ENCODE results near the gene TMEM108. TPM values are rescaled to one million over a fixed set of nuclear protein-coding genes. Genes with fewer than 3 reads are reported as not detected.

The TMEM108 gene
- total and polyA plus RNA-seq, 2 donors (not counting 1 experiment from before 2014, with no cell fraction given) = 0.10 to 0.17 TPM

GRCh38 chr3:133401374-133402135 is 363.4 kb downstream of the TMEM108 start:
- DNase-seq (ENCODE audit: low read depth in 2 of 2) = peak; percentile 29 to 70
- Histone ChIP-seq H3K4me3 (replicated peaks in 1 of 4; ENCODE audit: control extremely low read depth in 1 of 4, insufficient read depth in 1 of 4, low read depth in 3 of 4, low read length in 4 of 4) (no peak overlapping the region), H2AFZ (ENCODE audit: low read length) (no peak overlapping the region), H3K9me3 (ENCODE audit: control insufficient read depth, insufficient read depth, low read depth, low read length) (no peaks in the 10 kb centered on the region), H3K36me3 (ENCODE audit: control insufficient read depth, insufficient read depth, low read length) (no peaks in the 10 kb centered on the region), H3K4me1 (ENCODE audit: control insufficient read depth, extremely low read depth, insufficient read depth, low read length) (no peaks in the 10 kb centered on the region), H3K9ac (ENCODE audit: insufficient read depth, low read length) (no peak overlapping the region), H3K27me3 (ENCODE audit: control insufficient read depth, insufficient read depth, low read length) (no peaks in the 10 kb centered on the region), H4K20me1 (ENCODE audit: control insufficient read depth, extremely low read depth, insufficient read depth, low read length) (no peaks in the 10 kb centered on the region), H3K4me2 (ENCODE audit: extremely low read depth, insufficient read depth, low read length) (no peak overlapping the region), H3K27ac (ENCODE audit: insufficient read depth, low read length) (no peak overlapping the region), H3K79me2 (ENCODE audit: control insufficient read depth, insufficient read depth, low read length) (no peaks in the 10 kb centered on the region)
- TF ChIP-seq CTCF (conservative IDR thresholded peaks at IDR 0.05 in 1 of 2, IDR thresholded peaks at IDR 0.05 in 1 of 2; ENCODE audit: low read depth in 1 of 2, low read length in 2 of 2) (no peak), EZH2 (IDR thresholded peaks at IDR 0.05; ENCODE audit: low read length, missing control alignments) (no peak)

GRCh38 chr3:133404920-133405319 is 366.7 kb downstream of the TMEM108 start:
- peaks cover 6% of the 10 kb centered on the region for H3K4me1 ChIP-seq (ENCODE audit: control insufficient read depth, extremely low read depth, insufficient read depth, low read length)
- no peak overlapping the region for H3K4me2 ChIP-seq (ENCODE audit: extremely low read depth, insufficient read depth, low read length)
- H2AFZ ChIP-seq (ENCODE audit: low read length) = no peak overlapping the region
- TF ChIP-seq CTCF (conservative IDR thresholded peaks at IDR 0.05 in 1 of 2, IDR thresholded peaks at IDR 0.05 in 1 of 2; ENCODE audit: low read depth in 1 of 2, low read length in 2 of 2) (no peak), EZH2 (IDR thresholded peaks at IDR 0.05; ENCODE audit: low read length, missing control alignments) (no peak)
- no peaks in the 10 kb centered on the region for H3K79me2 ChIP-seq (ENCODE audit: control insufficient read depth, insufficient read depth, low read length)
- no peak for DNase-seq (ENCODE audit: low read depth in 2 of 2)
- H3K36me3 ChIP-seq (ENCODE audit: control insufficient read depth, insufficient read depth, low read length) = no peaks in the 10 kb centered on the region
- no peak overlapping the region for H3K4me3 ChIP-seq (replicated peaks in 1 of 4; ENCODE audit: control extremely low read depth in 1 of 4, insufficient read depth in 1 of 4, low read depth in 3 of 4, low read length in 4 of 4)
- H3K27ac ChIP-seq (ENCODE audit: insufficient read depth, low read length) = no peak overlapping the region
- no peaks in the 10 kb centered on the region for H3K9me3 ChIP-seq (ENCODE audit: control insufficient read depth, insufficient read depth, low read depth, low read length)
- H3K27me3 ChIP-seq (ENCODE audit: control insufficient read depth, insufficient read depth, low read length) = no peaks in the 10 kb centered on the region
- no peak overlapping the region for H3K9ac ChIP-seq (ENCODE audit: insufficient read depth, low read length)
- no peaks in the 10 kb centered on the region for H4K20me1 ChIP-seq (ENCODE audit: control insufficient read depth, extremely low read depth, insufficient read depth, low read length)

- TF ChIP-seq EZH2 (IDR thresholded peaks at IDR 0.05; ENCODE audit: low read length, missing control alignments) = no peak
- TF ChIP-seq CTCF (conservative IDR thresholded peaks at IDR 0.05 in 1 of 2, IDR thresholded peaks at IDR 0.05 in 1 of 2; ENCODE audit: low read depth in 1 of 2, low read length in 2 of 2) = no peak
- H3K27me3 ChIP-seq (ENCODE audit: control insufficient read depth, insufficient read depth, low read length) = no peaks in the 10 kb centered on the region
- H3K9me3 ChIP-seq (ENCODE audit: control insufficient read depth, insufficient read depth, low read depth, low read length) = no peaks in the 10 kb centered on the region
- H3K27ac ChIP-seq (ENCODE audit: insufficient read depth, low read length) = no peak overlapping the region
- no peaks in the 10 kb centered on the region for H4K20me1 ChIP-seq (ENCODE audit: control insufficient read depth, extremely low read depth, insufficient read depth, low read length)
- no peak overlapping the region for H3K4me3 ChIP-seq (replicated peaks in 1 of 4; ENCODE audit: control extremely low read depth in 1 of 4, insufficient read depth in 1 of 4, low read depth in 3 of 4, low read length in 4 of 4)
- no peak overlapping the region for H2AFZ ChIP-seq (ENCODE audit: low read length)
- H3K4me2 ChIP-seq (ENCODE audit: extremely low read depth, insufficient read depth, low read length) = no peak overlapping the region
- no peak overlapping the region for H3K9ac ChIP-seq (ENCODE audit: insufficient read depth, low read length)
- no peak for DNase-seq (ENCODE audit: low read depth in 2 of 2)
- no peaks in the 10 kb centered on the region for H3K36me3 ChIP-seq (ENCODE audit: control insufficient read depth, insufficient read depth, low read length)
- H3K79me2 ChIP-seq (ENCODE audit: control insufficient read depth, insufficient read depth, low read length) = no peaks in the 10 kb centered on the region
- peaks cover 6% of the 10 kb centered on the region for H3K4me1 ChIP-seq (ENCODE audit: control insufficient read depth, extremely low read depth, insufficient read depth, low read length)
Measured at GRCh38 chr3:133408366-133408765, 370.2 kb downstream of the TMEM108 start.
